GM23248 (cell line): ENCODE measurements around the gene UBE3D.

ENCODE experiments used
- EZH2 ChIP-seq: fragments of 200-600 bp; sonication (generic); IDR thresholded peaks from 2 replicates; pipeline ENCODE4 v1.6.1; 2018; ENCODE audit warnings: antibody characterized with exemption, mild to moderate bottlenecking; ENCODE audit not compliant: insufficient read depth, poor library complexity, severe bottlenecking
- EZH2phosphoT487 ChIP-seq: fragments of 200-600 bp; sonication (generic); IDR thresholded peaks from 2 replicates; pipeline ENCODE4 v1.6.1; 2018; ENCODE audit warnings: antibody characterized with exemption, moderate library complexity, mild to moderate bottlenecking, low read depth; ENCODE audit not compliant: insufficient read depth

DNA sequence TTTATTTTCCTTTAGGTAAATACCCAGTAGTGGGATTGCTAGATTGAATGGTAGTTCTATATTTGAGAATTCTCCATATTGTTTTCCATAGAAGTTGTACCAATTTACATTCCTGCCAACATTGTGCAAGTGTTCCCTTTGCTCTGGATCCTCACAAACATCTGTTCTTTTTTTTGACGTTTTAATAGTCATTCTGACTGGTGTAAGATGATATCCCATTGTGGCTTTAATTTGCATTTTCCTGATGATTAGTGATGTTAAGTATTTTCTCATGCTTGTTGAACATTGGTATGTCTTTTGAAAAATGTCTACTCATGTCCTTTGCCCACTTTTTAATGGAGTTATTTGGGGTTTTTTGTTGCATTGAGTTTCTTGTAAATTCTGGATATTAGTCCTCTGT lies 85.6 kb downstream of the UBE3D start:
- TF ChIP-seq EZH2phosphoT487 (no peak), EZH2 (no peak)
